ENCODE measurements around the gene ACR.

GRCh38 chr22:50699756-50700386 is 38.1 kb upstream of the ACR start:
- TF ChIP-seq POLR2A (IDR thresholded peaks at IDR 0.05): no peak
- TF ChIP-seq CTCF (IDR thresholded peaks at IDR 0.05): no peak
